Activated naive CD8-positive, alpha-beta T cell treated with anti-CD3 and anti-CD28 coated beads, Interleukin-2, amount 10 ng/mL, durations not matched to agents 7 days and 5 days (primary cell): ENCODE results near the gene HSBP1. TPM values are rescaled to one million over a fixed set of nuclear protein-coding genes. Genes with fewer than 3 reads are reported as not detected.

ENCODE experiments used
- ATAC-seq: fragments of 150-1000 bp; cut with Tn5 transposase; one replicate; pipeline ENCODE4 v1.10.0; 2021; ENCODE audit warnings: low read depth, moderate library complexity
- POLR2A ChIA-PET: fragments of 350-600 bp; sonication (Branson Sonifier 250); formaldehyde crosslinking; loops from one replicate; lab custom pipeline; 2021; ENCODE audit warnings: antibody characterized with exemption; lab: Charles Lee
- DNase-seq: peaks from one replicate; pipeline ENCODE4 v3.0.0; 2021
- H3K27ac Mint-ChIP-seq: one replicate; pipeline ENCODE4 v1.8.0; 2022; ENCODE audit warnings: mild to moderate bottlenecking, mixed read lengths
- H3K27me3 Mint-ChIP-seq: one replicate; pipeline ENCODE4 v1.8.0; 2022; ENCODE audit warnings: mild to moderate bottlenecking, moderate library complexity, mixed read lengths
- H3K36me3 Mint-ChIP-seq: one replicate; pipeline ENCODE4 v1.8.0; 2021; ENCODE audit warnings: mild to moderate bottlenecking, mixed read lengths
- H3K4me1 Mint-ChIP-seq: one replicate; pipeline ENCODE4 v1.8.0; 2021; ENCODE audit warnings: mixed read lengths
- H3K4me3 Mint-ChIP-seq: one replicate; pipeline ENCODE4 v1.8.0; 2022; ENCODE audit warnings: mild to moderate bottlenecking, moderate library complexity, mixed read lengths
- H3K9me3 Mint-ChIP-seq: one replicate; pipeline ENCODE4 v1.8.0; 2021; ENCODE audit warnings: mixed read lengths
- total RNA-seq, 2 experiments: library from RNA; stranded (reverse); gene quantifications; one replicate each; pipeline ENCODE4 v1.2.3, GENCODE V29; 2021

HSBP1 gene
- total RNA-seq, 2 experiments from 2014 or later, result 56.4 to 63.2 TPM

GRCh38 chr16:83791916-83792315 lies 15.9 kb upstream of the HSBP1 start:
- no peak for ATAC-seq
- Mint-ChIP-seq H3K27ac (no peak overlapping the region), H3K36me3 (no peaks in the 10 kb centered on the region), H3K27me3 (peaks cover 3% of the 10 kb centered on the region), H3K4me3 (no peak overlapping the region), H3K4me1 (peaks cover 2% of the 10 kb centered on the region), H3K9me3 (no peaks in the 10 kb centered on the region)
- no peak for DNase-seq
- POLR2A ChIA-PET, result no interaction called here

- H3K4me1 Mint-ChIP-seq, result peaks cover 2% of the 10 kb centered on the region
- no peaks in the 10 kb centered on the region for H3K9me3 Mint-ChIP-seq
- no peaks in the 10 kb centered on the region for H3K36me3 Mint-ChIP-seq
- no peak overlapping the region for H3K27ac Mint-ChIP-seq
- no peak for DNase-seq
- ATAC-seq, result no peak
- peaks cover 8% of the 10 kb centered on the region for H3K27me3 Mint-ChIP-seq
- no peak overlapping the region for H3K4me3 Mint-ChIP-seq
- POLR2A ChIA-PET, result no interaction called here
Observed at GRCh38 chr16:83792391-83792790, 15.4 kb upstream of the HSBP1 start.

GRCh38 chr16:83793179-83793578 lies 14.6 kb upstream of the HSBP1 start:
- Mint-ChIP-seq H3K27ac (no peak overlapping the region), H3K27me3 (peaks cover 11% of the 10 kb centered on the region), H3K9me3 (no peaks in the 10 kb centered on the region), H3K4me1 (peaks cover 2% of the 10 kb centered on the region), H3K4me3 (no peak overlapping the region), H3K36me3 (no peaks in the 10 kb centered on the region)
- ATAC-seq (no peak), DNase-seq (no peak)
- POLR2A ChIA-PET, result no interaction called here

- Mint-ChIP-seq H3K4me1 (peaks cover 2% of the 10 kb centered on the region), H3K9me3 (no peaks in the 10 kb centered on the region), H3K27me3 (peaks cover 21% of the 10 kb centered on the region), H3K36me3 (no peaks in the 10 kb centered on the region), H3K27ac (no peak overlapping the region), H3K4me3 (no peak overlapping the region)
- DNase-seq (no peak), ATAC-seq (no peak)
- POLR2A ChIA-PET, result no interaction called here
Observed at GRCh38 chr16:83794860-83795554, 12.8 kb upstream of the HSBP1 start.

GRCh38 chr16:83797013-83797412 lies 10.8 kb upstream of the HSBP1 start:
- no peaks in the 10 kb centered on the region for H3K36me3 Mint-ChIP-seq
- no peak overlapping the region for H3K4me3 Mint-ChIP-seq
- no peak overlapping the region for H3K27ac Mint-ChIP-seq
- no peaks in the 10 kb centered on the region for H3K9me3 Mint-ChIP-seq
- POLR2A ChIA-PET, result no interaction called here
- ATAC-seq, result no peak
- no peak for DNase-seq
- peaks cover 25% of the 10 kb centered on the region for H3K27me3 Mint-ChIP-seq
- H3K4me1 Mint-ChIP-seq, result peaks cover 2% of the 10 kb centered on the region

GRCh38 chr16:83799336-83799735 lies 8.4 kb upstream of the HSBP1 start:
- H3K9me3 Mint-ChIP-seq, result no peaks in the 10 kb centered on the region

GRCh38 chr16:83802135-83802534 lies 5.6 kb upstream of the HSBP1 start:
- POLR2A ChIA-PET, result no interaction called here
- peaks cover 24% of the 10 kb centered on the region for H3K27me3 Mint-ChIP-seq
- H3K4me3 Mint-ChIP-seq, result no peak overlapping the region
- H3K9me3 Mint-ChIP-seq, result peaks cover 4% of the 10 kb centered on the region
- ATAC-seq, result no peak
- no peaks in the 10 kb centered on the region for H3K36me3 Mint-ChIP-seq
- DNase-seq, result no peak
- H3K4me1 Mint-ChIP-seq, result peaks cover 7% of the 10 kb centered on the region
- H3K27ac Mint-ChIP-seq, result no peak overlapping the region

More at GRCh38 chr16:83799336-83799735, 8.4 kb upstream of the HSBP1 start:
- DNase-seq (no peak), ATAC-seq (no peak)
- no peaks in the 10 kb centered on the region for H3K36me3 Mint-ChIP-seq
- peaks cover 30% of the 10 kb centered on the region for H3K27me3 Mint-ChIP-seq
- no peak overlapping the region for H3K4me3 Mint-ChIP-seq
- POLR2A ChIA-PET, result no interaction called here
- H3K27ac Mint-ChIP-seq, result no peak overlapping the region
- no peaks in the 10 kb centered on the region for H3K4me1 Mint-ChIP-seq

- H3K27ac Mint-ChIP-seq, result no peak overlapping the region
- no peak overlapping the region for H3K4me3 Mint-ChIP-seq
- no peak for DNase-seq
- H3K36me3 Mint-ChIP-seq, result no peaks in the 10 kb centered on the region
- POLR2A ChIA-PET, result no interaction called here
- H3K9me3 Mint-ChIP-seq, result peaks cover 4% of the 10 kb centered on the region
- peaks cover 8% of the 10 kb centered on the region for H3K4me1 Mint-ChIP-seq
- no peak for ATAC-seq
- peaks cover 20% of the 10 kb centered on the region for H3K27me3 Mint-ChIP-seq
Observed at GRCh38 chr16:83802554-83803205, 5.1 kb upstream of the HSBP1 start.

GRCh38 chr16:83803811-83804210 lies 4.0 kb upstream of the HSBP1 start:
- H3K4me1 Mint-ChIP-seq, result peaks cover 12% of the 10 kb centered on the region
- no peak overlapping the region for H3K4me3 Mint-ChIP-seq
- POLR2A ChIA-PET, result no interaction called here

GRCh38 chr16:83804366-83804765 lies 3.4 kb upstream of the HSBP1 start:
- Mint-ChIP-seq H3K4me3 (no peak overlapping the region), H3K27ac (no peak overlapping the region), H3K9me3 (peaks cover 4% of the 10 kb centered on the region), H3K27me3 (peaks cover 8% of the 10 kb centered on the region), H3K36me3 (peaks cover 5% of the 10 kb centered on the region), H3K4me1 (peaks cover 17% of the 10 kb centered on the region)
- POLR2A ChIA-PET, result no interaction called here
- no peak for ATAC-seq
- DNase-seq, result no peak

More at GRCh38 chr16:83803811-83804210, 4.0 kb upstream of the HSBP1 start:
- Mint-ChIP-seq H3K9me3 (peaks cover 4% of the 10 kb centered on the region), H3K27ac (no peak overlapping the region), H3K36me3 (peaks cover 3% of the 10 kb centered on the region), H3K27me3 (peaks cover 12% of the 10 kb centered on the region)
- no peak for DNase-seq
- no peak for ATAC-seq

- H3K27ac Mint-ChIP-seq, result peak overlapping the region; percentile 19
- POLR2A ChIA-PET, result interaction anchor here (0.7 kb wide), 1 partner anchor 390 kb away, joined by 3 read pairs; no protein-coding TSS in a partner anchor
- DNase-seq, result no peak
- ATAC-seq, result no peak
- peaks cover 8% of the 10 kb centered on the region for H3K36me3 Mint-ChIP-seq
- peaks cover 28% of the 10 kb centered on the region for H3K4me1 Mint-ChIP-seq
- H3K4me3 Mint-ChIP-seq, result no peak overlapping the region
- peaks cover 5% of the 10 kb centered on the region for H3K27me3 Mint-ChIP-seq
- H3K9me3 Mint-ChIP-seq, result peaks cover 4% of the 10 kb centered on the region
Observed at GRCh38 chr16:83806036-83806435, 1.7 kb upstream of the HSBP1 start.

- Mint-ChIP-seq H3K27me3 (peaks cover 5% of the 10 kb centered on the region), H3K4me1 (peaks cover 30% of the 10 kb centered on the region), H3K27ac (no peak overlapping the region), H3K4me3 (no peak overlapping the region), H3K9me3 (peaks cover 4% of the 10 kb centered on the region), H3K36me3 (peaks cover 11% of the 10 kb centered on the region)
- no peak for ATAC-seq
- POLR2A ChIA-PET, result no interaction called here
- DNase-seq, result no peak
Observed at GRCh38 chr16:83806731-83807130, 1.0 kb upstream of the HSBP1 start.

- POLR2A ChIA-PET, result interaction anchor here (0.6 kb wide), 1 partner anchor 92 kb away, joined by 3 read pairs; no protein-coding TSS in a partner anchor
- Mint-ChIP-seq H3K27ac (peak overlapping the region; percentile 45), H3K27me3 (peaks cover 5% of the 10 kb centered on the region), H3K4me1 (peaks cover 30% of the 10 kb centered on the region), H3K4me3 (peak overlapping the region; percentile 98), H3K36me3 (peaks cover 16% of the 10 kb centered on the region), H3K9me3 (peaks cover 4% of the 10 kb centered on the region)
- DNase-seq (no peak), ATAC-seq (no peak)
Observed at GRCh38 chr16:83807327-83807709, 460 bp upstream of the HSBP1 start.

- peak overlapping the region; percentile 98 for H3K4me3 Mint-ChIP-seq
- no peaks in the 10 kb centered on the region for H3K27me3 Mint-ChIP-seq
- ATAC-seq, result no peak
- peaks cover 36% of the 10 kb centered on the region for H3K4me1 Mint-ChIP-seq
- POLR2A ChIA-PET, result interaction anchor here (1.0 kb wide), 1 partner anchor 17 kb away, joined by 3 read pairs; no protein-coding TSS in a partner anchor
- peaks cover 4% of the 10 kb centered on the region for H3K9me3 Mint-ChIP-seq
- peak overlapping the region; percentile 88 for H3K27ac Mint-ChIP-seq
- H3K36me3 Mint-ChIP-seq, result peaks cover 25% of the 10 kb centered on the region
- no peak for DNase-seq
Observed at GRCh38 chr16:83808573-83809014, 816 bp downstream of the HSBP1 start.
